ENCODE data around the gene DNAH6. TPM values are rescaled to one million over a fixed set of nuclear protein-coding genes. Genes with fewer than 3 reads are reported as not detected.

Gene DNAH6
- total RNA-seq, 1 experiment from 2014 or later, result 0.32 TPM

DNA sequence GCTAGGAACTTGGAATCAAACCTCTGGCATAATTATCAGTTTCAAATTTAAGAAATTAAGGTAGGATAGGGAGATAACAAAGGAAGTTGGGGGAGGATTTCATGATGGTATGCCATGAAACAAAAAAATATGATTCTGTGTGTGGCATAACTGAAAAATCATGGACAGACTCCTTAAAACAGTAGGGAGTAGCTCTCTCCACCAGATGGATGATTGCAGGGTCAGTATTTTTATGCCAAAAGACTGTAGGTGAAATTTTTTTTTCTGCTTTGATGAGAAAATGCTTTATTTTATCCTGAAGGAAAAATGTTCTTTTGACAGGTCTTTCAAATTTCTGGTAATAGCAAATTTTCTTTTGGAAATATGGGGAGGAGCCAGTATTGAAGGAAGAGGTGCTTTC is 270.3 kb downstream of the DNAH6 start:
- ChIA-PET CTCF (no interaction called here), POLR2A (interaction anchor here (0.7 kb wide), 1 partner anchor 703 kb away, joined by 8 read pairs; no protein-coding TSS in a partner anchor)
- intact Hi-C loops (cut with micrococcal nuclease; ENCODE audit: unreplicated experiment), result no loop called here
- Mint-ChIP-seq H3K9me3 (ENCODE audit: unreplicated experiment) (no peaks in the 10 kb centered on the region), H3K36me3 (ENCODE audit: insufficient read depth, unreplicated experiment) (no peaks in the 10 kb centered on the region), H3K4me1 (ENCODE audit: low read depth, unreplicated experiment) (no peaks in the 10 kb centered on the region), H3K4me3 (ENCODE audit: unreplicated experiment) (no peak overlapping the region), H3K27me3 (ENCODE audit: insufficient read depth, unreplicated experiment) (peaks cover 6% of the 10 kb centered on the region), H3K27ac (ENCODE audit: unreplicated experiment) (no peak overlapping the region)
- Histone ChIP-seq H3K4me1 (no peaks in the 10 kb centered on the region), H3K36me3 (ENCODE audit: control insufficient read depth, insufficient read depth, low read length) (no peaks in the 10 kb centered on the region), H3K4me3 (ENCODE audit: low read depth, low read length) (no peak overlapping the region), H3K9me3 (no peaks in the 10 kb centered on the region), H3K27me3 (replicated peaks; ENCODE audit: control insufficient read depth, insufficient read depth, low read length) (no peaks in the 10 kb centered on the region; the same call in none of the 2 replicates)
- no peak for DNase-seq
- TF ChIP-seq, protein P1, sequence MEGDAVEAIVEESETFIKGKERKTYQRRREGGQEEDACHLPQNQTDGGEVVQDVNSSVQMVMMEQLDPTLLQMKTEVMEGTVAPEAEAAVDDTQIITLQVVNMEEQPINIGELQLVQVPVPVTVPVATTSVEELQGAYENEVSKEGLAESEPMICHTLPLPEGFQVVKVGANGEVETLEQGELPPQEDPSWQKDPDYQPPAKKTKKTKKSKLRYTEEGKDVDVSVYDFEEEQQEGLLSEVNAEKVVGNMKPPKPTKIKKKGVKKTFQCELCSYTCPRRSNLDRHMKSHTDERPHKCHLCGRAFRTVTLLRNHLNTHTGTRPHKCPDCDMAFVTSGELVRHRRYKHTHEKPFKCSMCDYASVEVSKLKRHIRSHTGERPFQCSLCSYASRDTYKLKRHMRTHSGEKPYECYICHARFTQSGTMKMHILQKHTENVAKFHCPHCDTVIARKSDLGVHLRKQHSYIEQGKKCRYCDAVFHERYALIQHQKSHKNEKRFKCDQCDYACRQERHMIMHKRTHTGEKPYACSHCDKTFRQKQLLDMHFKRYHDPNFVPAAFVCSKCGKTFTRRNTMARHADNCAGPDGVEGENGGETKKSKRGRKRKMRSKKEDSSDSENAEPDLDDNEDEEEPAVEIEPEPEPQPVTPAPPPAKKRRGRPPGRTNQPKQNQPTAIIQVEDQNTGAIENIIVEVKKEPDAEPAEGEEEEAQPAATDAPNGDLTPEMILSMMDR (IDR thresholded peaks at IDR 0.05; ENCODE audit: insufficient read depth in 1 of 2, low read depth in 1 of 2, low read length in 1 of 2, severe bottlenecking in 1 of 2, unreplicated experiment in 1 of 2), result no peak
- no TSS peak for BruUV-seq (replicated peaks)

DNA sequence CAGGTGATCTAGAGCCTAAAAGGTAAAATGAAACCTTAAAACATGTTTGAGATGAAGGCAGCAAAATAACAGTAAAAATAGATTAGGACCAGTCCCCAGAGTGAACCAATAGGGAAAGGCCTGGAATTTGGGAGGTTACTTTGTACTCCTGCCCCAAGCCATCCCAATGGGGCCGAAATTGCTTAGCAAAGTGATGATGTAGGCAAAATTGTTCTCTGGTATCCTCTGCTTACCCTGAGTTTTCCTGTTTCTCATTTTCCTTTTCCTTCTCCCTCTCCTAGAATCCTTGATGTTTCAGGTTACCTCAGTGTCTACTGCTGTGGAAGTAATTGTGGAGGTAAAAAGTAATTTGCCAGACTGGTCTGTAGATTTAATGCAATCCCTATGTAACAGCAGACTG is 271.7 kb downstream of the DNAH6 start:
- no peak for DNase-seq
- H3K4me3 ChIP-seq (ENCODE audit: low read depth, low read length), result no peak overlapping the region
- Mint-ChIP-seq H3K27me3 (ENCODE audit: insufficient read depth, unreplicated experiment) (peaks cover 9% of the 10 kb centered on the region), H3K27ac (ENCODE audit: unreplicated experiment) (no peak overlapping the region), H3K4me1 (ENCODE audit: low read depth, unreplicated experiment) (no peaks in the 10 kb centered on the region), H3K36me3 (ENCODE audit: insufficient read depth, unreplicated experiment) (no peaks in the 10 kb centered on the region), H3K9me3 (ENCODE audit: unreplicated experiment) (peaks cover 9% of the 10 kb centered on the region), H3K4me3 (ENCODE audit: unreplicated experiment) (no peak overlapping the region)
- intact Hi-C loops (cut with micrococcal nuclease; ENCODE audit: unreplicated experiment), result no loop called here
- TF ChIP-seq, protein P1 (IDR thresholded peaks at IDR 0.05; ENCODE audit: insufficient read depth in 1 of 2, low read depth in 1 of 2, low read length in 1 of 2, severe bottlenecking in 1 of 2, unreplicated experiment in 1 of 2), result no peak
- no peaks in the 10 kb centered on the region for H3K4me1 ChIP-seq
- ChIA-PET POLR2A (no interaction called here), CTCF (no interaction called here)
- H3K36me3 ChIP-seq (ENCODE audit: control insufficient read depth, insufficient read depth, low read length), result no peaks in the 10 kb centered on the region
- no peaks in the 10 kb centered on the region for H3K9me3 ChIP-seq
- no peaks in the 10 kb centered on the region; the same call in none of the 2 replicates for H3K27me3 ChIP-seq (replicated peaks; ENCODE audit: control insufficient read depth, insufficient read depth, low read length)
- BruUV-seq (replicated peaks), result no TSS peak

DNA sequence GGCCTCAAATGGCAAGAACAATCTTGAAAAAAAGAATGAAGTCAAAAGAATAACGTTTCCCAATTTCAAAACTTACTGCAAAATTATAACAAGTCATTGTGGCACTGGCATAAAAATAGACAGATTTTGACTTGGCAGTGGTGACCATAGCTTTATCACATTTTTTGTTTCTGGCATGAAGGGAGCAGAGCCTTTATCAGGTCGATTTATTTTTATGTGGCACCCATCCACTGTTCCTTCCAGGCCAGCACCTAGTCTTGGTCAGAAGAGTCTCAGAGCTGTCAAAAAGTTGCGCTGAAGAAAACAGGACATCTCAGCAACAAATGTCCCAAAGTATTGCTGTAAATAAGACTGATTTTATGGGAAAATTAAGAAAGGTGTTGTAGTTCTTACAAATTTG is 272.2 kb downstream of the DNAH6 start:
- H3K27me3 ChIP-seq (replicated peaks; ENCODE audit: control insufficient read depth, insufficient read depth, low read length), result no peaks in the 10 kb centered on the region; the same call in none of the 2 replicates
- H3K27me3 Mint-ChIP-seq (ENCODE audit: insufficient read depth, unreplicated experiment), result peaks cover 9% of the 10 kb centered on the region
- no peaks in the 10 kb centered on the region for H3K9me3 ChIP-seq
- TF ChIP-seq, protein P1 (IDR thresholded peaks at IDR 0.05; ENCODE audit: insufficient read depth in 1 of 2, low read depth in 1 of 2, low read length in 1 of 2, severe bottlenecking in 1 of 2, unreplicated experiment in 1 of 2), result no peak
- no peaks in the 10 kb centered on the region for H3K4me1 Mint-ChIP-seq (ENCODE audit: low read depth, unreplicated experiment)
- intact Hi-C loops (cut with micrococcal nuclease; ENCODE audit: unreplicated experiment), result no loop called here
- no TSS peak for BruUV-seq (replicated peaks)
- H3K9me3 Mint-ChIP-seq (ENCODE audit: unreplicated experiment), result peaks cover 9% of the 10 kb centered on the region
- no peaks in the 10 kb centered on the region for H3K36me3 ChIP-seq (ENCODE audit: control insufficient read depth, insufficient read depth, low read length)
- no peaks in the 10 kb centered on the region for H3K4me1 ChIP-seq
- H3K36me3 Mint-ChIP-seq (ENCODE audit: insufficient read depth, unreplicated experiment), result no peaks in the 10 kb centered on the region
- CTCF ChIA-PET, result no interaction called here
- H3K4me3 Mint-ChIP-seq (ENCODE audit: unreplicated experiment), result no peak overlapping the region
- H3K27ac Mint-ChIP-seq (ENCODE audit: unreplicated experiment), result no peak overlapping the region
- POLR2A ChIA-PET, result no interaction called here
- no peak overlapping the region for H3K4me3 ChIP-seq (ENCODE audit: low read depth, low read length)
- no peak for DNase-seq

All from Caco-2 (cell line).